Activated CD8-positive, alpha-beta memory T cell treated with anti-CD3 and anti-CD28 coated beads for 4 hours (primary cell): Measurements from ENCODE around the gene GIPR.
"Not testable (repeated sequence)": the region's sequence is repeated elsewhere in the genome, so short reads cannot be mapped to it uniquely, and the experiment has no call there.

Source experiments
- DNase-seq, 2 donors: peaks; one replicate each; pipeline ENCODE4 v3.0.0-alpha.2; 2020; ENCODE audit warnings: low read depth in 2 of 2

Gene GIPR

GRCh38 chr19:45691516-45692186, 23.6 kb downstream of the GIPR start, which contains the start of gene SNRPD2:
TSS of gene SNRPD2 (minus strand) at chr19:45691953. CDS start at chr19:45691888, 65 bp downstream.
- peak; percentile 85 to 89 for DNase-seq

GRCh38 chr19:45692187-45693105, 24.4 kb downstream of the GIPR start, which contains the start of gene QPCTL:
TSS of gene QPCTL (plus strand) at chr19:45692666. CDS start at chr19:45692704, 38 bp downstream.
- peak; percentile 91 to 97 for DNase-seq

- peak; percentile 50 to 57 for DNase-seq
Observed at GRCh38 chr19:45693106-45693788, 25.2 kb downstream of the GIPR start.

GRCh38 chr19:45701676-45702075, 33.7 kb downstream of the GIPR start:
- no peak for DNase-seq

- no peak for DNase-seq
Observed at GRCh38 chr19:45705115-45705514, 37.1 kb downstream of the GIPR start.

- no peak for DNase-seq
Observed at GRCh38 chr19:45705710-45706415, 37.8 kb downstream of the GIPR start.

GRCh38 chr19:45710356-45711130, 42.5 kb downstream of the GIPR start:
- DNase-seq = no peak

- DNase-seq = no peak
Observed at GRCh38 chr19:45711851-45712698, 44.1 kb downstream of the GIPR start.

GRCh38 chr19:45712699-45713067, 44.7 kb downstream of the GIPR start:
- DNase-seq = no peak

- no peak for DNase-seq
Observed at GRCh38 chr19:45713141-45713540, 45.1 kb downstream of the GIPR start.

GRCh38 chr19:45715139-45715538, 47.1 kb downstream of the GIPR start:
- no peak for DNase-seq

GRCh38 chr19:45716359-45717130, 48.5 kb downstream of the GIPR start:
- no peak for DNase-seq

- peak; percentile 94 to 97 for DNase-seq
Observed at GRCh38 chr19:45717131-45717982, 49.3 kb downstream of the GIPR start.

GRCh38 chr19:45717983-45718650, 50.1 kb downstream of the GIPR start:
- DNase-seq = no peak

GRCh38 chr19:45720065-45720464, 52.0 kb downstream of the GIPR start:
- not testable (repeated sequence) for DNase-seq

GRCh38 chr19:45728683-45729082, 60.7 kb downstream of the GIPR start:
- DNase-seq = not testable (repeated sequence)

- no peak for DNase-seq
Observed at GRCh38 chr19:45729800-45730290, 61.8 kb downstream of the GIPR start.
